ENCODE measurements around the gene STAB1.

STAB1 gene

GRCh38 chr3:52498137-52499054 lies 3.3 kb downstream of the STAB1 start:
- Mint-ChIP-seq H3K36me3 (ENCODE audit: low read depth) (no peaks in the 10 kb centered on the region), H3K4me1 (ENCODE audit: low read depth) (no peaks in the 10 kb centered on the region), H3K9me3 (no peaks in the 10 kb centered on the region), H3K27me3 (ENCODE audit: low read depth) (no peaks in the 10 kb centered on the region), H3K4me3 (no peak overlapping the region), H3K27ac (no peak overlapping the region)
- no peak for DNase-seq (ENCODE audit: low spot score)

- Mint-ChIP-seq H3K4me3 (no peak overlapping the region), H3K9me3 (no peaks in the 10 kb centered on the region), H3K4me1 (ENCODE audit: low read depth) (no peaks in the 10 kb centered on the region), H3K27me3 (ENCODE audit: low read depth) (no peaks in the 10 kb centered on the region), H3K36me3 (ENCODE audit: low read depth) (no peaks in the 10 kb centered on the region), H3K27ac (no peak overlapping the region)
- no peak for DNase-seq (ENCODE audit: low spot score)
Measured at GRCh38 chr3:52501046-52501445, 5.9 kb downstream of the STAB1 start.

DNA sequence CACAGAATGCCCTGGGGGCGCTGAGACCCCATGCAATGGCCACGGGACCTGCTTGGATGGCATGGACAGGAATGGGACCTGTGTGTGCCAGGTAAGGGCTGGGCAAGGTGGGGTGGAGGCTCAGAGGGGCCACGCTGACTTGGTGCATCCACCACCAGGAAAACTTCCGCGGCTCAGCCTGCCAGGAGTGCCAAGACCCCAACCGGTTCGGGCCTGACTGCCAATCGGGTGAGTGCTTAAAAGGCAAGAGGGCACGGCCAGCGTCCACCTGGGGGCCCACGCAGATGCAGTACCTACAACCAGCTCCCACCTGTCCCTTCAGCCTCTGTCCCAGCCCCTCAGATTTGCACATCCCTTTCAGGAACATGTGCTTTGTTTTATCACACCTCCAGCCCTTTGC lies 6.9 kb downstream of the STAB1 start:
- Mint-ChIP-seq H3K9me3 (no peaks in the 10 kb centered on the region), H3K4me3 (no peak overlapping the region), H3K27ac (no peak overlapping the region), H3K36me3 (ENCODE audit: low read depth) (no peaks in the 10 kb centered on the region), H3K27me3 (ENCODE audit: low read depth) (no peaks in the 10 kb centered on the region), H3K4me1 (ENCODE audit: low read depth) (no peaks in the 10 kb centered on the region)
- DNase-seq (ENCODE audit: low spot score), result no peak

GRCh38 chr3:52502808-52503350 lies 7.7 kb downstream of the STAB1 start:
- no peaks in the 10 kb centered on the region for H3K36me3 Mint-ChIP-seq (ENCODE audit: low read depth)
- H3K4me1 Mint-ChIP-seq (ENCODE audit: low read depth), result no peaks in the 10 kb centered on the region
- no peaks in the 10 kb centered on the region for H3K9me3 Mint-ChIP-seq
- DNase-seq (ENCODE audit: low spot score), result no peak
- no peak overlapping the region for H3K4me3 Mint-ChIP-seq
- no peaks in the 10 kb centered on the region for H3K27me3 Mint-ChIP-seq (ENCODE audit: low read depth)
- no peak overlapping the region for H3K27ac Mint-ChIP-seq

GRCh38 chr3:52503788-52504424 lies 8.8 kb downstream of the STAB1 start:
- H3K27ac Mint-ChIP-seq, result no peak overlapping the region
- H3K4me3 Mint-ChIP-seq, result no peak overlapping the region
- H3K9me3 Mint-ChIP-seq, result no peaks in the 10 kb centered on the region
- no peaks in the 10 kb centered on the region for H3K36me3 Mint-ChIP-seq (ENCODE audit: low read depth)
- H3K4me1 Mint-ChIP-seq (ENCODE audit: low read depth), result no peaks in the 10 kb centered on the region
- no peak for DNase-seq (ENCODE audit: low spot score)
- H3K27me3 Mint-ChIP-seq (ENCODE audit: low read depth), result no peaks in the 10 kb centered on the region

DNA sequence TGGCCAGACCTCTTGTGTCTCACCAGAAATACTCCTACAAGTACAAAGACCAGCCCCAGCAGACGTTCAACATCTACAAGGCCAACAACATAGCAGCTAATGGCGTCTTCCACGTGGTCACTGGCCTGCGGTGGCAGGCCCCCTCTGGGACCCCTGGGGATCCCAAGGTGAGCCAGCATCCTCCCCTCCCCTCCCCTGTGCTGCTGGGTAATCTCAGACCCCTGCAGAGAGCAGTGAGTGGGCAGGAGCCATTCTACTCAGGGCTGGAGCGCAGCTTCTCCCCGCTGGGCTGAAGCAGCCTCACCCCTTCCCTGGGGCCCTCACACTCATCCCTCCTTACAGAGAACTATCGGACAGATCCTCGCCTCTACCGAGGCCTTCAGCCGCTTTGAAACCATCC lies 9.8 kb downstream of the STAB1 start:
- H3K27me3 Mint-ChIP-seq (ENCODE audit: low read depth), result no peaks in the 10 kb centered on the region
- H3K4me1 Mint-ChIP-seq (ENCODE audit: low read depth), result no peaks in the 10 kb centered on the region
- H3K27ac Mint-ChIP-seq, result no peak overlapping the region
- H3K4me3 Mint-ChIP-seq, result no peak overlapping the region
- no peak for DNase-seq (ENCODE audit: low spot score)
- H3K9me3 Mint-ChIP-seq, result no peaks in the 10 kb centered on the region
- H3K36me3 Mint-ChIP-seq (ENCODE audit: low read depth), result no peaks in the 10 kb centered on the region

- DNase-seq (ENCODE audit: low spot score), result no peak
- Mint-ChIP-seq H3K4me3 (no peak overlapping the region), H3K9me3 (no peaks in the 10 kb centered on the region), H3K4me1 (ENCODE audit: low read depth) (no peaks in the 10 kb centered on the region), H3K27ac (no peak overlapping the region), H3K27me3 (ENCODE audit: low read depth) (no peaks in the 10 kb centered on the region), H3K36me3 (ENCODE audit: low read depth) (no peaks in the 10 kb centered on the region)
Measured at GRCh38 chr3:52506266-52506966, 11.3 kb downstream of the STAB1 start.

- Mint-ChIP-seq H3K4me1 (ENCODE audit: low read depth) (no peaks in the 10 kb centered on the region), H3K4me3 (no peak overlapping the region), H3K27me3 (ENCODE audit: low read depth) (no peaks in the 10 kb centered on the region), H3K36me3 (ENCODE audit: low read depth) (no peaks in the 10 kb centered on the region), H3K27ac (no peak overlapping the region), H3K9me3 (no peaks in the 10 kb centered on the region)
- no peak for DNase-seq (ENCODE audit: low spot score)
Measured at GRCh38 chr3:52507359-52507758, 12.2 kb downstream of the STAB1 start.

- H3K36me3 Mint-ChIP-seq (ENCODE audit: low read depth), result no peaks in the 10 kb centered on the region
- no peaks in the 10 kb centered on the region for H3K9me3 Mint-ChIP-seq
- no peak overlapping the region for H3K4me3 Mint-ChIP-seq
- H3K27me3 Mint-ChIP-seq (ENCODE audit: low read depth), result no peaks in the 10 kb centered on the region
- H3K4me1 Mint-ChIP-seq (ENCODE audit: low read depth), result no peaks in the 10 kb centered on the region
- no peak for DNase-seq (ENCODE audit: low spot score)
- H3K27ac Mint-ChIP-seq, result no peak overlapping the region
Measured at GRCh38 chr3:52509753-52510328, 14.7 kb downstream of the STAB1 start.

GRCh38 chr3:52511509-52511908 lies 16.4 kb downstream of the STAB1 start:
- no peaks in the 10 kb centered on the region for H3K4me1 Mint-ChIP-seq (ENCODE audit: low read depth)
- H3K27me3 Mint-ChIP-seq (ENCODE audit: low read depth), result no peaks in the 10 kb centered on the region
- H3K9me3 Mint-ChIP-seq, result no peaks in the 10 kb centered on the region
- no peak for DNase-seq (ENCODE audit: low spot score)
- no peak overlapping the region for H3K4me3 Mint-ChIP-seq
- H3K27ac Mint-ChIP-seq, result no peak overlapping the region
- no peaks in the 10 kb centered on the region for H3K36me3 Mint-ChIP-seq (ENCODE audit: low read depth)

DNA sequence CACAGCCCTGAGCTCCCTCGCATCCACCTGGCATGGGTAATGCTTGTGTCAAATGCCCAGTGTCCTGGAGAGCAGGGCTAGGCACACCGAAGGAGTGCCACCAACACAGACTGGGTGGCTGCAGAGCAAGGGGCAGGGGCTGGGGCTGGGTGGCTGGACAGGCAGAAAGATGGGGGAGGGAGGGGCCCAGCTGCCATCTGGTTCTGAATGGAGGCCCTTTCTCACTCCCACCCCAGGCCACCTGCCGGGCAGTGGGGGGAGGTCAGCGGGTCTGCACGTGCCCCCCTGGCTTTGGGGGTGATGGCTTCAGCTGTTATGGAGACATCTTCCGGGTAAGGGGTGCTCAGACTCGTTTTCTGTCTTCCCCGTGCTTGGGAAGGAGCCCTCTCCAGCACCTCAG lies 17.0 kb downstream of the STAB1 start:
- Mint-ChIP-seq H3K4me1 (ENCODE audit: low read depth) (no peaks in the 10 kb centered on the region), H3K27ac (no peak overlapping the region), H3K4me3 (no peak overlapping the region), H3K27me3 (ENCODE audit: low read depth) (no peaks in the 10 kb centered on the region), H3K36me3 (ENCODE audit: low read depth) (no peaks in the 10 kb centered on the region), H3K9me3 (no peaks in the 10 kb centered on the region)
- no peak for DNase-seq (ENCODE audit: low spot score)

DNA sequence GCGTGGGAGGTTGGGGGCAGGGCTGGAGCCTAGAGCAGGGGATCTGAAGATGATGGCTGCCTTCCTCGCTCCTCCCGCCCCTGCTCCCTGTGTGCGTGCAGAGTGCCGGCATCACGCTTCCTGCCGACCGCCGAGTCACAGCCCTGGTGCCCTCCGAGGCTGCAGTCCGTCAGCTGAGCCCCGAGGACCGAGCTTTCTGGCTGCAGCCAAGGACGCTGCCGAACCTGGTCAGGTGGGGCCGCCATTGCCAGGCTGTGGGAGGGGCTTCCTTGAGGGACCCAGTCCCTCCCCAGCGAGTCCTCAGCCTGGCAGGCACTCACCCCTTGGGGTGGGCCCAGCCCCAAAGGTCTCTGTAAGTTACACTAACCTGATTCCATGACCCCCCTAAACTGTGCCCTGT lies 17.6 kb downstream of the STAB1 start:
- Mint-ChIP-seq H3K9me3 (no peaks in the 10 kb centered on the region), H3K4me3 (no peak overlapping the region), H3K4me1 (ENCODE audit: low read depth) (no peaks in the 10 kb centered on the region), H3K27me3 (ENCODE audit: low read depth) (no peaks in the 10 kb centered on the region), H3K27ac (no peak overlapping the region), H3K36me3 (ENCODE audit: low read depth) (no peaks in the 10 kb centered on the region)
- DNase-seq (ENCODE audit: low spot score), result no peak

- Mint-ChIP-seq H3K4me1 (ENCODE audit: low read depth) (no peaks in the 10 kb centered on the region), H3K4me3 (no peak overlapping the region), H3K27ac (no peak overlapping the region), H3K27me3 (ENCODE audit: low read depth) (no peaks in the 10 kb centered on the region), H3K36me3 (ENCODE audit: low read depth) (no peaks in the 10 kb centered on the region), H3K9me3 (no peaks in the 10 kb centered on the region)
- no peak for DNase-seq (ENCODE audit: low spot score)
Measured at GRCh38 chr3:52513281-52513680, 18.1 kb downstream of the STAB1 start.

DNA sequence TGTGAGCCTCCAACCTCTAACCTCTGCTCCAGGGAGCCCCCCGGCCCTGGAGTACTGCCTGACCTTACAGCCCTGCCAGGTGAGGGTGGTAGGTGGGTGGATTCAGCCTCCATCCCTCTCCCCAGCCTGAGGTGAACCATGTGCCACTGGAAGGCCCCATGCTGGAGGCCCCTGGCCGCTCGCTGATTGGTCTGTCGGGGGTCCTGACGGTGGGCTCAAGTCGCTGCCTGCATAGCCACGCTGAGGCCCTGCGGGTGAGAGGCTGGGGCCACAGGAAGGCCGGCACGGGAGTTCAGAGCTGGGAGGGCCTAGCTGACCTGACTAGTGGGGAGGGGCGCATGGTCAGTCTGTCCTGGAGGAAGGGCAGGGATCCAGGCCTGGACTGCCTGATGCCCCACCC lies 19.4 kb downstream of the STAB1 start:
- H3K36me3 Mint-ChIP-seq (ENCODE audit: low read depth), result no peaks in the 10 kb centered on the region
- no peaks in the 10 kb centered on the region for H3K27me3 Mint-ChIP-seq (ENCODE audit: low read depth)
- H3K4me3 Mint-ChIP-seq, result no peak overlapping the region
- DNase-seq (ENCODE audit: low spot score), result no peak
- H3K4me1 Mint-ChIP-seq (ENCODE audit: low read depth), result no peaks in the 10 kb centered on the region
- H3K9me3 Mint-ChIP-seq, result no peaks in the 10 kb centered on the region
- no peak overlapping the region for H3K27ac Mint-ChIP-seq

Measured in T-helper 2 cell treated with Interferon-gamma antibody and Interleukin-4, amounts not matched to agents 5 μg/mL and 100 μg/mL, for 36 hours (primary cell).